Measurements from ENCODE around the gene SLC38A1.

- no peak for TF ChIP-seq POLR2A (IDR thresholded peaks at IDR 0.05; ENCODE audit: low read length)
- no peak for TF ChIP-seq CTCF (IDR thresholded peaks at IDR 0.05)
- TF ChIP-seq MYC (IDR thresholded peaks at IDR 0.05; ENCODE audit: borderline replicate concordance, low read length): no peak
- TF ChIP-seq, protein P1, sequence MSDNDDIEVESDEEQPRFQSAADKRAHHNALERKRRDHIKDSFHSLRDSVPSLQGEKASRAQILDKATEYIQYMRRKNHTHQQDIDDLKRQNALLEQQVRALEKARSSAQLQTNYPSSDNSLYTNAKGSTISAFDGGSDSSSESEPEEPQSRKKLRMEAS (IDR thresholded peaks at IDR 0.05): no peak
These were observed 35.2 kb upstream of the SLC38A1 start for GRCh38 chr12:46304070-46304469.
